Activated CD4-positive, alpha-beta T cell treated with anti-CD3 and anti-CD28 coated beads for 1 hour (primary cell): ENCODE data around the gene CDH11.

Source experiments
- DNase-seq: peaks from one replicate; pipeline ENCODE4 v3.0.0-alpha.2; 2020

Gene CDH11, protein sequence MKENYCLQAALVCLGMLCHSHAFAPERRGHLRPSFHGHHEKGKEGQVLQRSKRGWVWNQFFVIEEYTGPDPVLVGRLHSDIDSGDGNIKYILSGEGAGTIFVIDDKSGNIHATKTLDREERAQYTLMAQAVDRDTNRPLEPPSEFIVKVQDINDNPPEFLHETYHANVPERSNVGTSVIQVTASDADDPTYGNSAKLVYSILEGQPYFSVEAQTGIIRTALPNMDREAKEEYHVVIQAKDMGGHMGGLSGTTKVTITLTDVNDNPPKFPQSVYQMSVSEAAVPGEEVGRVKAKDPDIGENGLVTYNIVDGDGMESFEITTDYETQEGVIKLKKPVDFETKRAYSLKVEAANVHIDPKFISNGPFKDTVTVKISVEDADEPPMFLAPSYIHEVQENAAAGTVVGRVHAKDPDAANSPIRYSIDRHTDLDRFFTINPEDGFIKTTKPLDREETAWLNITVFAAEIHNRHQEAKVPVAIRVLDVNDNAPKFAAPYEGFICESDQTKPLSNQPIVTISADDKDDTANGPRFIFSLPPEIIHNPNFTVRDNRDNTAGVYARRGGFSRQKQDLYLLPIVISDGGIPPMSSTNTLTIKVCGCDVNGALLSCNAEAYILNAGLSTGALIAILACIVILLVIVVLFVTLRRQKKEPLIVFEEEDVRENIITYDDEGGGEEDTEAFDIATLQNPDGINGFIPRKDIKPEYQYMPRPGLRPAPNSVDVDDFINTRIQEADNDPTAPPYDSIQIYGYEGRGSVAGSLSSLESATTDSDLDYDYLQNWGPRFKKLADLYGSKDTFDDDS

DNA sequence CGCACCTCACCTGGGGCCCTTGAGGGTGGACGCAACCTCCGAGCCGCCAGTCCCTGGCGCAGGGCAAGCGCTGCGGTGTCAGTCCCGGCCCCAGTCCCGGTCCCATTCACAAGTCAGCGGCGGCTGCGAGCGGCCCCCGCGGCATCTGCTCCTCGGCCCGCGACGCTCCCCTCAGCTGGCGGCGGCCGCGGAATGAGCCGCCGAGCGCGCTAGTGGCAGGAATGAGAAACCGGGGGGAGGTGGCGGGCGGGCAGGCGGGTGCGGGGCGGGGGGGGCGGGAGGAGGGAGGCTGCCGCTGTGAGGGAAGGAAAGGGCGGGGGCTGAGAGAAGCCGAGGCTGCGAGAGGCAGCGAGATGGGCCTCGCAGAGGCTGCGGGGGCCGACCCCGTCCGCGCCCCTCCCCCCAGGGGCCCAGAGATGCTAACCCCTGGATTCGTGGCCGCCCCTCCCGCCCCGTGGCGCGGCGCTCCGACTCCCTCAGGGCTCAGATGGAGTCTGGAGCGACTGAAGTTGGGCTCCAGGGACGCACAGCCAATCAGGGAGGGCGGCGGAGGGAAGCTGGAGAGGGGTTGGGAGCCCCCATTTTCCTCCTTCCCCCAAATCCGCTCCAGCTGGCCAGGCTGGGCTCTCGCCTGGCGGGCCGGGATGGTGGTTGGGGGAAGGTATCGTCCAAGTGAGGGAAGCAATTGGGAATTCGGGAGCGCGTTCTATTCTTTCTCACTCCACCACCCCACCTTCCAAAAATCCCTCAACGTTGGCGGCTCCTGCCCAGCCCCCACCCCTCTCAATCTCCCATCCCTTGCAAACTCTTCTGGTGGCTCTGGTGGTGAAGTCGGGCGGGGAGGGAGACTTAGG lies at the start of gene CDH11:
Gene CDH11 (minus strand): TSS at position 194 of the 854 bp plus-strand sequence. CDS start 117,194 bp downstream, outside the sequence.
- no peak for DNase-seq

DNA sequence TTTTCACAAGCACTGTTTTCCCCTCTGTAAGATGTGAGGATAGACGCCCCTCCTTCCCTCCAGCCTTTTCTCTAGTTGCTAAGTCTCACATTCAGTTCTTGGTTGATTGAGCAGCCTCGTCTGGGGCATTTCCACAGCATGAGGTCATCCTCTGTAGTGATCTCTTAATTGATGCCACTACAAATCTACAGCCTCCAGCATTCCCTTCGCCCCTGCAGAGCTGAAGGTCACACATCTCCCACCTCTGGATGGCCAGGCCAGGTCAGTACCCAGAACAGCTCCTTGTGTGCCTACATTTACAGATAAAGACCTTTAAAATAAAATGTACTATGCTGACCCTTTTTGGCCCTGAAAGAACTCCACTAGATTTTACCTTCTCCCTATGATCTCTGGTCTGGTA lies 32.5 kb upstream of the CDH11 start:
- no peak for DNase-seq

GRCh38 chr16:65153365-65154105 lies 31.7 kb upstream of the CDH11 start:
- no peak for DNase-seq

DNA sequence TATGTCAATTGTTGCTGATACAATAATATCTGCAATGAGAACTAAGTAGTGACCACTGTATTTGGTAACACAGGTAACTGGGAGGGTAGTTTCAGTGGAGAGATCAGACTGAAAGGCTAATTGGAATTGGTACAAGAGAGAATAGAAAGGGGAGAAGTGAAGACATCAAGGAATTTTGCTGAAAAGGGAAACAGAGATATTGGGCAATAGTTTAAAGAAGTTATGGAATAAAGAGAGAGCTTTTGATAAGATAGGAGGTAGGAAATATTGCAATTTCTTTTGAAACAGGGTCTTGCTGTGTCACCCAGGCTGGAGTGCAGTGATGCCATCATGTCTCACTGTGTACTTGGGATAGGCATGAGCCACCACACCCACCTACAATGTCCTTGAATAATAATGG lies 26.9 kb upstream of the CDH11 start:
- DNase-seq, result no peak

GRCh38 chr16:65142276-65142675 lies 20.4 kb upstream of the CDH11 start:
- DNase-seq, result no peak

DNA sequence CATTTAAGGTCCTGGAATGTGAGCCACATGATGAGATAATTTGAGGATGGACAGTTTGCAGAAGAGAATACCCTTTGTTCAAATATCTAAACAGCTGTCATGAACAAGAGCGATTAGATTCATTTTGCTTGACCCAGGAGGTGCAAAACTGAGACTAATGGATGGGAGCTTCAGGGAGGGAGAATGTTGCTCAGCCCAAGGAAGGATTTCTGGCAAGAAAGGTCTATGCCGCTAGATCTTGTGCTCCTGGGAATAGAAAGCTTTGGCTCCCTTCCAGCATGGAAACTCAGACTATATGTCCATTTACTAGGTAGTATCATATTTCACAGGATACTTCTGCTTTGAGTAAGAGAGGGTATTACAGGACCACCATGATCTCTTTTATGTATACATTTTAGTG lies 14.8 kb upstream of the CDH11 start:
- no peak for DNase-seq

DNA sequence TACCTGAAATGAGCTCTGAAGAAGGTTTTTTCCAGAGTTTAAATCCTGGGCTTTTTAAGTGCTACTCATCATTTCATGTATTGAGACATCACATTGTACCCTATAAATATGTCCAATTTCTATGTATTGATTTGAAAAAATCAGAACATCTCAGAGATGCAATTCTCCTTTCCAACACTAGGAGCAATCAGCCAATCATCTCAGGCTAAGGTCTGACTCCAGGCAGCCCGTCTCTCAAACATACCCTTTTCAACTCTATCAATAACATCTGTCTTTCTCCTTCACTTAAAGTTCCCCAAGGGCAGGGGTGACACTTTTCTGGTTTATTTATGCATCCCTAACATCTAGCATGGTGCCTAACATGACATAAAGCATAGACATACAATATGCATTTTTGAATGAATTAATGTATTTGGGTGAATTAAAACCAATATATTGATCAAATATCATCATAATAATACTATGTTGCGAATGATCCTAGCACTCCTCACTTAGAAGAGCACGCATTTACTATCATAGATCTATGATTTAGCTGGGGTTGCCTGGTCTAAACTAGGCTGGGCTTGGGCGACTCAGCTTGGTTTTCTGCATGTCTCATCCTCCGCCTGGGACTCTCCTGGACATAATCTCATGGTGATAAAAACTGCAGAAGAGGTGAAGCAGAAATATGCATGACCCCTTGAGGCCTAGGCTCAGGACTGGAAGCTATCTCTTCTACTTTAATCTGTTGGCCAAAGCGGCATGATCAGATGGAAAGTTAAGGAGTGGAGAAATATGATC lies 5.2 kb upstream of the CDH11 start:
- no peak for DNase-seq

DNA sequence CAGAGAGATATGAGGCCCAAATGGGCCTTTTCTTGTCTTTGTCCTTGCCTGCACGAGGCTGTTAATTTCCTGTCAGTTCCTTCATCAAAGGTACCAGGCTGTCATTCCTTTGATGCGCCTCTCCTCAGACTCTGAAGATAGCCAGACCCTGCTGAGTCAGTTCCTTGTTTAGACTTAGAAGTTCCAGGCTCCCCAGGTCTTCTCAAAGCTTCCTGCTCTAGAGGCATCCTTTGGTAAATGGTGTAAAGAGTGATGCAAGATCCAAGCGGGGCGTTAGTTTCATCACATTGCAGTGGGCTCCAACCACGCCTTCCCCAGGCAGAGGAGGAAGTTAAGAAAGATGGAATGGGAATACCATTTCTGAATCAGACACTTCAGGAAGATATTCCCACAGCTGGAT lies 4.0 kb upstream of the CDH11 start:
- no peak for DNase-seq

GRCh38 chr16:65125322-65125721 lies 3.5 kb upstream of the CDH11 start:
- no peak for DNase-seq

DNA sequence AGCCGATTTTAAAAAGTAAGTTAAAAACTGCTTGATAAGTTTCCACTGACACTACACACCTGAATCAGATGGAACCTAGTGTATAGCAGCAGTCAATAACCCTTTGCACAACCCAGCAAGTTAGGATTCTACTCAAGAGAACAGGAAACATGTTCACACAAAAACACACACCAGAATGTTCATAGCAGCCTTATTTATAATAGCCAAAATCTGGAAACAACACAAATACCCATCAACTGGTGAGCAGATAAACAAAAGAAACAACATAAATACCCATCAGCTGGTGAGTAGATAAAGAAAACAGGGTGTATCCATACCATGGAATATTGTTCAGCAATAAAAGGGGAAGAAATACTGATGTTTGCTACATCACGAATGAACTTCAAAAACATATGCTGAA lies 2.7 kb upstream of the CDH11 start:
- no peak for DNase-seq

GRCh38 chr16:65124212-65124548 lies 2.3 kb upstream of the CDH11 start:
- no peak for DNase-seq

DNA sequence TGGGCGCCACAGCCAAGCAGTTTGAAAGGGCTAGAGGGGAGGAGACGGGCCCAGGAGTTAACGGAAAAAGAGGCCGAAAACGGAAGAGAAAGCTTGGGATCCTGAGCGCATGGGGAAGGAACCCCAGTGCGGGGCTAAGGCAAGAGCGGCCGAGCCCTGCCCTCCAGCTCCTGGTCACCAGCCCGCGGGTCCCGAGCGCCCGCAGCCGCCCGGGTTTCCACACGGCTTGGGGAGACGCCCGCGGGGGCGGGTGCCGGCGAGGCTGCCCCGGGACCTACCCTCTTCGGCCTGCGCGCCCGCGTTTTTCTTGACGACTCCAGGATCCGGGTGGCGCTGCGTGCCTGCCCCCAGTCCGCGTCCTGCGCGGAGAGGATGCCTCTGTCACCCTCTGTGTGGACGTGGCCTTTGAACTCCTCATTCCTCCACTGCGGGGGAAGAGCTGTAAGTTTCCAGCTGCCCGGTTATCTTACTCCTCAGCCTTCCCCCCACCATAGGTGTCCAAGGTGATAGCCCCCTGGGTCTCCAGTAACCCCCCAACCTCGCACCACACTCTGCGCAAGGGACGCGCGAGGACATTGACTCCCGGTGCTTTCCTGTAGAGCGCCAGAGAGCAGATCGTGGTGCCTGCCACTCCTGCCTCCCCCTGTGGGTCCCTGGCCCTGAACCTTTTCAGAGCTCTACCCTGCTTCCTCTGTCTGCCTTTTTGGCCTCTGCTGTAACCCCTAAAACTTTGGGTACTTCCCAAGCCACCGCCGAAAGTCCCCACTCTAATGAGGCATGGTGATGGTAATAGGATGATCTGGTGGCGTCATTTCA lies 1.7 kb upstream of the CDH11 start:
- DNase-seq, result no peak

DNA sequence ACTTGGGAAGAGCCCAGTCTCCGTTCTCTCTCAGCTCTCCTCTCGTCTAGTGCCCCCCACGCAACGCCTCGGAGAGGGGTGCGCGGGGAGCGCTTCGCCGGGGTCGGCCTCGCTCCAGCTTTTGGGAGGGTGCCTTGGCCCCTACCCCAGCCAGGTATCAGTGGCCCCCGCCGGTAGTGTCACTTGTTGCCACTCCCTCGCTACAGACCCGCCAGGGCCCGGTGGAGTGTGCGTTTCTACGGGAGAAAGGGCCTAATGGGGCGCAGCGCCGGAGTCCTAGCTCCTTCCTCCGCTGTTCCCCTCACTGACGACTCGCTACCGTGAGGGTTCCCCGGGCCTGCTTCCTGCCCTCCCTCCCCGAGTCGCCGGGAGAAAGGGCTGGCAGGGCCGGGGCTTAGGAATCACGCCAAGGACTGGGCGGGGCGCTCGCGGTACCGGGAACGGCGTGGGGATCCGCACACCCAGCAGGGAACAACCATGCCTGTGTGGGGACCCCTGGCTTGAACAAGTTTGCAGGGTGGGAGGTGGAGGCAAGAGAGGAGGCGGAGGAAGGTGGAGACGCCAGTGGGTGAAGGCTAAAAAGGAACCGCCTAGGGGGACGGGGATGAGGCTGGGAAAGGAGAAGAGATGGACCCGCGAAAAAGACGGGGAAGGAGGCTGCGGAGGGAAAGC lies 997 bp upstream of the CDH11 start:
- DNase-seq, result no peak

DNA sequence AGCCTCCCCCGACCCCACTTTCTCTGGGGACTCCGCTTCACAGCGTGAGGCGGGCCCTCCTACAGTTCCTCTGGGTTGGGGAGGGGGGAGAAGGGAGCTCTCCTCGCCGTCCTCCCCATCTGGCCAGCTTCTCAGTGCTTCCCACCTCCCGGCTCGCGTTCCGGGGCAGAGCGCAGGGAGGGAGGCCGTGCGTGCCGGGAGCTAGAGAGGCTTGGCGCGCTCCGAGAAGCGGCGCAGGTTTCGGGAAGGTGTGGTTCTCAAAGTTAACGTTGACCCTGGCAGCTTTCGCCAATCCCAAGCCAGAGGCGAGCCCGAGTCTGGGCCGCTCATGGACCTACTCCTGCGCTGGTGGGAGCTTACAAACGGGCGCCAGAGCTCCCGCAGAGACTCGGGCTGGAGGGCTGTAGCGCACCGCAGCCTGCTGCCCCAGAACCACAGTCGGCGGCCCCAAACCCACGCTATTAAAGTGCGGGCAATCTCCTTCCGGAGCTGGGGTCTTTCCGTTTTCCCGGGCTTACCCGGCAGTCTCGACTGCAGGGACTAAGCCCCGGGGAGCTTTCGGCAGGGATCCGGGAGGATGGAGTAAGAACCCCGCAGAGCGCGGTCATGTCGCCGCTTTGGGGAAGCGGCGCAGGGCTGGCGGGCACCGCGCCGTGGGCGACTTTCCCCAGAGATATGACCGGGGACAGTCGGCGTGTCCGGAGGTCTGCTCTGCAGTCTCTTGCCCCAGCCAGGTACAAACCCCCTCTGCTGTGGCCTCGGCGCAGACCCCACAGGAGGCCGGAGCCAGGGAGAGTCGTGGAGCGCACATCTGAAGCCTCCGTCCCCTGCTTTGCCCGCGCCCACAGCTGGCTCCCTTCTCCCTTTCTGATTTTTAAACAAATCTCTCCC lies 787 bp downstream of the CDH11 start:
- DNase-seq, result no peak

- DNase-seq, result no peak
Observed at GRCh38 chr16:65120461-65120830, 1.4 kb downstream of the CDH11 start.

DNA sequence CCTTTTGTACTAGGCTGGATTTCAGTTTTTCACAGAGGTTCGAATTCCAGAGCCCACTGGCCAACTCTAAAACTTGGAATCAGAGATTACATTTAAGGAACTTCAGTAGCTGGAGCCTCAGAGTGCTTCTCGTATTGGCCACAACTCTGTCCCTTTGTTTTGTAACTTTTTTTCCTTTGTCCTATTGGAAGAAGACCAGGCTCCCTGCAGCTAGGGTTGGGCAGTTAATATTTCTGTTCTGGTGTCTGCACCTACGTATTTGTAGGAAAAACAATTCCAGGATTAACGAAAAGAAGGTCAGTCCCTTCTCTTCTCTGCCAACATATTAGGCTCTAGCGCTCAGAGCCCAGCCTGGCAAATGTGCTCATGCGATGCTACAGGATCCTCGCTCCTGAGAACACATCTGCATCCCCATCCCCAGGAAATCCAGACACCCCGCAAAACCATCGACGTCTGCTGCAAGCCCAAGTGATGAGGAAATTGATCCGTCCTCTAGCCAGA lies 1.9 kb downstream of the CDH11 start:
- no peak for DNase-seq

DNA sequence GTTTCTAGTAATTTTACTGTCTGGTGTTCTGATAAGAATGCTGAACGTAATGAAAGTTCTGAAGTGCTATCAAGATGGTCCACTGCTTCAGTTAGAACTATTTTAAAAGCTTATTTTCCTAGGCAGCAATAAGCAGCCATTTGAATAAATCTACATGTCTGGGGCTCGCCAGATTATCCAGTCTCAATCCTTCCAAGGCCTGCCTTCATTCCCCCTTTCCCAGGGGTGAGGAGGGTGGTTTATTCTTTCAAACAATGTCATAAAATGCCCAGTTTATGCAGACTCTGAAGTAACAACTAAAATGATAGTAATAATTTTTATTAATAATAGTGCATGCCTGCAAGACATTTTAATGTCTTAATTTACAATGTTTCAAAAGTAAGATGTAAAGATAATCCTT lies 2.4 kb downstream of the CDH11 start:
- DNase-seq, result no peak

DNA sequence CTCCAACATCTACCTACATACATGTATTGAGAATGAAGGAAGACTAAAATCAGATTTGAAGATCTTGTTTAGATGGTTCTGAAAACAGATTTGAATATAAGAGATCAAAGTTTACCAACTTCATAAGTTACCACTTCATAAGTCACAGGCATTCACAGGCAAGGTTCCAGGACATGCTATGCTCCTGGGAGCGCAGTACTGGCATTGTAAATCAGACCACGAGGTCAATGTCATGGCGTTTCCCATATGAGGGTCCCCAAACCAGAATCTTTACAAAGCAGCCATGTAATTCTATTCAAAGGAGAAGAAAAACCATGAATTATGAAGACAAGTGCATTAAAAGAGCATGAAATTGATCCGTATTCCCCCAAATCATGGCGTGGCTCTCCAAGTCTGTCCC lies 3.0 kb downstream of the CDH11 start:
- no peak for DNase-seq

- no peak for DNase-seq
Observed at GRCh38 chr16:65117811-65118448, 3.9 kb downstream of the CDH11 start.
